Measurements from ENCODE around the gene ZNF341.

GRCh38 chr20:33727806-33728205, 4.0 kb upstream of the ZNF341 start:
- TF ChIP-seq, protein P1, sequence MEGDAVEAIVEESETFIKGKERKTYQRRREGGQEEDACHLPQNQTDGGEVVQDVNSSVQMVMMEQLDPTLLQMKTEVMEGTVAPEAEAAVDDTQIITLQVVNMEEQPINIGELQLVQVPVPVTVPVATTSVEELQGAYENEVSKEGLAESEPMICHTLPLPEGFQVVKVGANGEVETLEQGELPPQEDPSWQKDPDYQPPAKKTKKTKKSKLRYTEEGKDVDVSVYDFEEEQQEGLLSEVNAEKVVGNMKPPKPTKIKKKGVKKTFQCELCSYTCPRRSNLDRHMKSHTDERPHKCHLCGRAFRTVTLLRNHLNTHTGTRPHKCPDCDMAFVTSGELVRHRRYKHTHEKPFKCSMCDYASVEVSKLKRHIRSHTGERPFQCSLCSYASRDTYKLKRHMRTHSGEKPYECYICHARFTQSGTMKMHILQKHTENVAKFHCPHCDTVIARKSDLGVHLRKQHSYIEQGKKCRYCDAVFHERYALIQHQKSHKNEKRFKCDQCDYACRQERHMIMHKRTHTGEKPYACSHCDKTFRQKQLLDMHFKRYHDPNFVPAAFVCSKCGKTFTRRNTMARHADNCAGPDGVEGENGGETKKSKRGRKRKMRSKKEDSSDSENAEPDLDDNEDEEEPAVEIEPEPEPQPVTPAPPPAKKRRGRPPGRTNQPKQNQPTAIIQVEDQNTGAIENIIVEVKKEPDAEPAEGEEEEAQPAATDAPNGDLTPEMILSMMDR (IDR thresholded peaks at IDR 0.05): no peak
- no peak for TF ChIP-seq POLR2A (IDR thresholded peaks at IDR 0.05)

Measured in Peyer's patch (tissue), 4 donors.